HG02840 (cell line): Measurements from ENCODE around the gene SYVN1.

Source experiments
- ATAC-seq: cut with Tn5 transposase; IDR thresholded peaks from one replicate; pipeline ENCODE4 v1.9.1; 2021; ENCODE audit warnings: mild to moderate bottlenecking, moderate library complexity, moderate number of reproducible peaks; ENCODE audit not compliant: unreplicated experiment, low FRiP score

SYVN1 gene

DNA sequence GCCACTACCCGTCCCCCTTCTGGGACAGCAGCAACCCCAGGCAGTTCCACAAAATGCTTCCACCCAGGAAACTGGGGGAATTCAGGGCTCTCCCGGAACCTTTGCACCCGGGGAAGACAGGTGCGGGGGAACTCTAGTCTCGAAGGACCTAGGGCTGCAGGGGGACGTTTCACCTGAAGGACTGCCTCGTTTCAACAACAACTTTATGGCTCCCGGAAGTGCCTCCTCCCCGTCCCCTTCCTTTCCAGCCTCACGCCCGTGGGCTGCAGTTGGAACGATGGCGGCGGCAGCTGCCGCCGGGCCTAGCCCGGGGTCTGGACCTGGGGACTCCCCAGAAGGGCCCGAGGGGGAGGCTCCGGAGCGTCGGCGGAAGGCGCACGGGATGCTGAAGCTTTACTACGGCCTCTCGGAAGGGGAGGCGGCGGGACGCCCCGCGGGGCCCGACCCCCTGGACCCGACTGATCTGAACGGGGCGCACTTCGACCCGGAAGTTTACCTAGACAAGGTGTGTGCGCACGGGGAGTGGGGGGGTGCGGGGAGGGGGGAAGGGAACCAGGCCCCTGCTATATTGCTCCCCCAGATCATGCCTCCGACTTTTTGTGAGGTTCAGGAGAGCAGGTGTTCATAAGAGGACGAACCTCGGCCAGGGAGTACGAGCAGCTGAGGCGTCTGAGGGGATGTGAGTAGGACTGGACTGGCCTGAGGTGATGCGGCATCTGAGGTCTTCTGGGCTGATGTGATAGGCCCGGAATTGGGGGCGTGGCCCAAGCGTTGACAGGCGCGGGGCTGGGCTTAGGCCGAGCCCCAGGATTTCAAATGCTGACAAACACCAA is 38.1 kb downstream of the SYVN1 start, which contains the start of gene VPS51:
VPS51 (plus strand) TSS at position 241 of the 833 bp plus-strand sequence; CDS start at position 278, 37 bp downstream.
- peak; percentile 75 for ATAC-seq

DNA sequence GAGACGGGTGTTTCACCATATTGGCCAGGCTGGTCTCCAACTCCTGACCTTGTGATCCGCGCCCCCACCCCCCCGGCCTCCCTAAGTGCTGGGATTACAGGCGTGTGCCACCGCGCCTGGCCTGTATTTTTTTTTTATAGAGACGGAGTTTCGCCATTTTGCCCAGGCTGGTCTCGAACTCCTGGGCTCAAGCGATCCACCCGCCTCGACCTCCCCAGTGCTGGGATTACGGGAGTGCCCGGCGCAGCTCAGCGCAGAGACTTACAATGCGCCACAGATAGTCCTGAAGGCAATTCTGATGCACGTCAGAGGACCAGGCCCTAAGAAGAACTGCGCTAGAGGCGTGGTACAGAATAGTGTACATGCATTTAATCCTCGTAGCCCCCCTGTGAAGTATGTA is 38.9 kb downstream of the SYVN1 start:
- ATAC-seq, result no peak

DNA sequence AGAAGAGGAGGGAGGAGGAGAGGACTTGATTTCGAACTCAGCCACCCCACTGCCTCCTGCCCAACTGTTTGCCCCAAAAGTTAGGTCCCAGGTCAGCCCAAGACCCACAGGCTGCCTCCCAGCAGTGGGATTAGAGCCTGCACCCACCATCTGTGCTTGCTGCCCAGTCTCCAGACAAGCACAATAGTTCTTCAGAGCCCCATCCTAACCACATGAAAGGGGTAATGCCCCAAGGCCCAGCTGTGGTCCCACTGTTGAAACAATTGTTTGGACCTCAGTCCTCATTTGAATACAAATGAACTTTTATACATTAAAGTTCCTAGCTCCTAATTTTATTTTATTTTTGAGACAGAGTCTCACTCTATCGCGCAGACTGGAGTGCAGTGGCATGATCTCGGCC is 43.7 kb downstream of the SYVN1 start:
- no peak for ATAC-seq

DNA sequence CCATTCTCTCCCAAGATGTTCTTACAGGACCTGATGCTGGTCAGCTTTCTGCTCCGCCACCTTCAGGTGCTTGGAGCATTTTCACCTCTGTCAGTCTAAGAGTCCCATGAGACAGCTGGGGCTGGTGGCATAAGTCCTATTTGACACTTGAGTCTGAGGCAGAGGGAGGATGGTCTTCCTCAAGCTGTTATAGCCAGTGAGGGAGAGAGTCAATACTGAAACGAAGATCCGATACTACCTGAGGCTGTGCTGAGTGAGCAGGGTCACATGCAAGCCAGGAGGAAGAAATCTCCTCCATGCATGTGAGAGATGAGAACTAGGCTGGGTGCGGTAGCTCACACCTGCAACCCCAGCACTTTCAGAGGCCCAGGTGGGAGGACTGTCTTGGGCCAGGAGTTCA is 44.7 kb downstream of the SYVN1 start:
- ATAC-seq, result no peak

DNA sequence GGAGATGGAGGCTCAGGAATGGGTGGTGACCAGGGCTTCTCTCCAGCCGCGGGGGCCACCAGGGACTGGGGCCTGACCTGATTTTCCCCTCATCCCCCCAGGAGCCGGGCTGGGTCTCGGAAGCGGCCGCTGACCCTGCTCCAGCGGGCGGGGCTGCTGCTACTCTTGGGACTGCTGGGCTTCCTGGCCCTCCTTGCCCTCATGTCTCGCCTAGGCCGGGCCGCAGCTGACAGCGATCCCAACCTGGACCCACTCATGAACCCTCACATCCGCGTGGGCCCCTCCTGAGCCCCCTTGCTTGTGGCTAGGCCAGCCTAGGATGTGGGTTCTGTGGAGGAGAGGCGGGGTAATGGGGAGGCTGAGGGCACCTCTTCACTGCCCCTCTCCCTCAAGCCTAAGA is 46.5 kb downstream of the SYVN1 start:
- ATAC-seq, result no peak

DNA sequence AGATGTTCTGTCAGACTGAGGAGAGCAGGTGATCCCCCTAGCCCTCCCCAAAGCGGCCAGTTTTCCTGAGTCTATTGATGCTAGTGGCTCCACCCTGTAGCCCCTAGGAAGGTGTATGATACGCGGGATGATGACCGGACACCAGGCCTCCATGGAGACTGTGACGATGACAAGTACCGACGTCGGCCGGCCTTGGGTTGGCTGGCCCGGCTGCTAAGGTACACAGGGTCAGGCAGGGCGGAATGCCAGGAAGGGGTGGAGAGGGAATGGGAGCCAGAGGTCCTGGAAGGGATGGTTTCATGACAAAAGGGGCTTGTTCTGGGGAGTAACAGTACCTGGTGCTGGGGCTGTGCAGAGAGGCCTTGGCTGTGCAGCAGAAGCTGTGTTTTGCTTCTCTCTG is 47.1 kb downstream of the SYVN1 start:
- ATAC-seq, result no peak

DNA sequence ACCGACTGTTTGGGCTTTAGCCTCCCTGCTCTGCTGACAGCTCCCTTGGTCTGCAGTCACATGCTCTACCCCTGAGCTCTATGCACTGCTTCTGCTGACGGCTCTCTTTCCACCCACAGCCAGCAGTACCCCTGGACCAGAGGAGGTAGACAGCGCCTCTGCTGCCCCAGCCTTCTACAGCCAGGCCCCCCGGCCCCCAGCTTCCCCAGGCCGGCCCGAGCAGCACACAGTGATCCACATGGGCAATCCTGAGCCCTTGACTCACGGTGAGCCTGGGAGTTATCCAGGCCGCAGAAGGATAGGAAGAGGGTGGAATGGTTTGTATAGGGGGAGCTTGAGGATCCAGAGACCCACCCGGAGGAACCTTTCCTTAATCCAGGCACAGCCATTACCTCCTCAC is 47.5 kb downstream of the SYVN1 start:
- no peak for ATAC-seq

DNA sequence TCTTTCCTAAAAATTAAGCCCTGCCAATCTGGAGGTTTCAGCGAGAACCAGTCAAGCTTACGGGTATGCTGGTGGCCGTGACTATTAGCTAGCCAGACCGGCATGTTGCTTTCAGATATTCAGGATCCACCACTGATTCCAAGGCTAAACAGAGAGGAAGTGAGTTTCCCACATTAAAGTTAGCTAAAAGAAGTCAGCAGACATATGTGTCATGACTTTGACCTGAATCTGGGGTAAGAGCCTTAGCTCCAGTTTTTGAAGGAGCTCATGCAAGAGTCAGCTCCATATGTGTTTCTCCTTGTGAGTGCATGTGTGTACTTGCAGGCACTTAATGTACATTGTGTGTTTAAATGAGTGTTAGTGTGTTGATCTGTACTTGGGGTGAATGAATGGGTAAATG is 48.9 kb downstream of the SYVN1 start:
- no peak for ATAC-seq

DNA sequence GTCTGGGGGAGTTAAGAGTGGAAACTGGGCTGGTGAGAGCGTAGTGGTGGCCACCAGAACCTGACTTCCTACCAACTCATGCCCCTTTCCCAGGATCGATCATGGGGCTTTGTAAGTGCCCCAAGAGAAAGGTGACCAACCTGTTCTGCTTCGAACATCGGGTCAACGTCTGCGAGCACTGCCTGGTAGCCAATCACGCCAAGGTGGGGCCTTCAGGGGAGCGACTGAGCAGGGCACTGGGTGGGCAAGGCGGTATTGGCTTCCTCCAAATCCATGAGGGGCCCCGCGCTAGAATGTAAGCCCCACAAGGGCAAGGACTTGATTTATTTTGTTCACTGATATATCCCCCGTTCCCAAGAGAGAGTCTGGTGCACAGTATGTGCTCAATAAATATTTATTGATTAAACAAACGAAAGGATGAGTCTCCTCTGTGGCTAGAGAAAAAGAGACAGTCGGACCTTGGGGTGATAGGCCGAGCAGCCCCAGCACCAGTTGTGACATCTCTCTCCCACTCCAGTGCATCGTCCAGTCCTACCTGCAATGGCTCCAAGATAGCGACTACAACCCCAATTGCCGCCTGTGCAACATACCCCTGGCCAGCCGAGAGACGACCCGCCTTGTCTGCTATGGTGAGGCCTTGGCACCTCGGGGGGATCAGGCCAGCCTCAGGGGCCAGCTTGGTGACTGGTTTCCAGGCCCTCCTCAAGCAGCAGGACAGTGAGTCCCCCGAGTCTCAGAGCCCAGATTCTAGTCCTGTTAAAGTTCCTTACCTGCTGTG is 49.5 kb downstream of the SYVN1 start:
- no peak for ATAC-seq

DNA sequence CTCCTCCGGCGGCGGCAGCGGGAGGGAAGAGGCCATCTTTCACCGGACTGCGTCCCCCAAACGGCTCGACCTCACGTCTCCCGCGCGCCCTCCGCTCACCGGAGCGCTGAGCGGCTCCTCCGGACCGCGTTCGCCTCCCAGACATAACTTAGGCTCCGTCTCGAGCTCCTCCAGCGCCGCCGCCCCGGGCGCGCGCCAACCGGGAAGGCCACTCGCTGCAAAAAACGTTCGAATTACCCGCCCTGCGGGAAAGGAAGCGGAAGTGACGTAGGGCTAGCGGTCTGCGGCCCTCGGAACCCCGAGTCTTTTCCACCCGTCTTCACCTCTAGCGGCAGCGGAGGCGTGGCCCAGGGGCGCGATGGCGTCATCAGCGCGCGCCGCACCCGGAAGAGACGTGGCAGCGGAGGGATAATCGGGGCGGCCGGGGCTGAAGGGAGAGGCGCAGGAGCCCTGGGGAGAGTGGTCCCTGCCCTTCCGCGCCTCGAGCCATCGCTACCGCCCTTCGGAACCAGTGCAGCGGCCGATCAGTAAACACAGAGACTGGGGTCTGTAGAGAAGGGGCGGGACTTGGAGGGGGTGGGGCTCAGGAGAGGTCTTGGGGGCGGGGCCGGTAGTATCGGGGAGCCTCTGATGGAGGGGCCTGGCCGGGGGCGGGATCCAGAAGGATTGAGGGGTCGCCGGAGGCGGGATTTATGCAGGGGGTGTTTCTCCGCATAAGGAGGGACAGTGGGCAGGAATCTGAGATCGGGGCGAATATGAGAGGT is 50.3 kb downstream of the SYVN1 start, which contains the start of the genes CDCA5 and ZFPL1:
CDCA5 (minus strand) TSS at position 207 of the 764 bp plus-strand sequence; CDS start at position 145, 62 bp downstream.
ZFPL1 (plus strand) TSS at position 389 of the 764 bp plus-strand sequence. CDS start 477 bp downstream, outside the sequence.
- peak; percentile 74 for ATAC-seq

DNA sequence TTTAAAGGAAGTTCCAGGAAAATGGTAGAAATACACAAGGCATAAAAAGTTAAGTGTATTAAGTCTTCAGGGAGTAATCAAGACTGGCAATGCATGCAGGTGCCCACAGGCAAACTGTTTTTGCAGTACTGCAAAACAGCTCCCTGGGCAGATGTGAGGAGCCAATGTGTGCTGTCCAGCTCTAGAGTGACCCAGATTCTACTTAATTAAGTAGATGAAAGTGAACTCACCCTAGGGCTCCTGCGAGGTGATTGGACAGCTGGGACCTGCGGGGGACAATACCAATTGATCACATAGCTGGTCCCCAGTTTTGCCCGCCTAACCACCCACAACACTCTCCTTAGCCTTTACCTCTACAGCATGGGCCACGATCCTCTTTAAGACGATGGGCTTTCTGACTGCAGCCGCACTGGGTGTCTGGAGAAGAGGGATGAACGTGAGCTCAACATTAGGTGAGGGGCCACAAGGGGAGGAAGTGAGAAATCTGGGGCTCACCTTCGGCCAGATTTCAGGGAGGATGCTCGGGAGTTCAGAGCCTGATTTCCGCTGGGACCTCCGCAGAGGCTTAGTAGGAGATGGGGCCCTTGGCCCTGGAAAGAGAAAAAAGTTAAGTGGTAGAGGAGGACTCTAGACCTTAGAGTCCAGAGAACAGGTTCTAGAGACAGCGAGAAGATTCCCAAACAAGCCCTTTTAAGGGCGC is 51.0 kb downstream of the SYVN1 start:
- peak; percentile 19 for ATAC-seq

DNA sequence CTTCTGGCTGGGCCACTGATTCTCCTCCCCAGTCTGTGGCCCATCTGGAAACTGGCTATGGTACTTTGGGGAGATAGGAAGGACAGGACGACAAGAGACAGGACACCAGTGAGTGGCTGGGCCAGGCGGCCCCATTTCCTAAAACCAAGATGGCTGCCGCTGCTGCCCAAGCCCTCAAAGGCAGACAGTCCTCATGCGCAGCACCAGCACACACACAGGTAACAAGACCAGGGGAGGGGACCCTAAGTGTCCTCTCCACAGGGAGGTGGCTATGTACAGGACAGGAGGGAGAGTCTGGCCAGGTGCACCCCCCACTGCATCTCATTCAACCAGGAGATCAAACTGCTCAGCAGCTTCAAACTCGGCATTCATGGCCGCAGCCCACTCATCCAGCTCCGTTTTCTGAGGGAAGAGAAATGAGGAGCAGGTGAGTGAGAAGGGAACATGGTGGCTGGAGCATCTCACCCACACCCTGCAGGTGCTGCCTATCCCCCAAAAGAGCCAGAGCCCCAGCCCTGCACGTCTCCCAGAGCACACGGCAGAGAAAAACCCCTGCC is 55.5 kb downstream of the SYVN1 start:
- no peak for ATAC-seq

DNA sequence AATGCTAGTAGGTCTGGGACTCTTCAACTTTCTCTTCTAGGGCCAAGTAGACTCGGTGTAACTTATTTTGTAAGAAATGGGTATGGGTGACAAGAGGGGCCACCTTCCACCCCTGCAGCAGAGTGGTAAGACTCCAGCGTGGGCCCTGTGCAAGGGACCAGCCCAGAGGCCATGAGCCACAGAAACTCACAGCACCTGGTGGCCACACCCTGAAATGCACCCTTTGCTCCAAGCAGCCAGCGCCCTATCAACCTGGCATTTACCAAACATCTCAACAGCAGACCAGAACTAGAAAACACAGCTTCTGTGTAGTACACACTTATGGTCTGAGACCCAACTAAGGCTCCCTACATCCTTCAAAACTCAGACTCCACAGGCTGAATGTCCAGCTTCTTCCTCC is 56.2 kb downstream of the SYVN1 start:
- no peak for ATAC-seq

DNA sequence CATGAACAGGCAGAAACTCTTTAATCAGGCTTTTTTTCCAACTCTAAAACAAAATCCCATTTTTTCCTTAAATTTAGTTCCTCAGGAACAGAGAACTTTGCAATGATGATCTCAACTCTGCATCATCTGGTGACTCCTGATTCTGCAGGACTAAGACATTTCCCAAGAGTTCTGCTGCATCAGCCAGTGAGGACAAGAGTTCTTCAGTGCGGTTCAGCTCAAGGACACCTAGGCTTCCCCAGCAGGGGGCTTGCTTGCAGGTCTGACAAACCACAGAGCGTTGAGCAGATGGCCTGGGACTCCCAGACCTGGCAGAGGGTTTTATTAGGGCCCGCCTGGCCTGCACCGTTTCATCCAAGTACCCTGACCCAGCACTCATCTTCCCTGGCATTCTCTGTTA is 56.9 kb downstream of the SYVN1 start:
- no peak for ATAC-seq
